BE2C (cell line): ENCODE measurements around the gene ZBP1.

Experiments used
- DNase-seq: peaks from one replicate; pipeline ENCODE4 v3.0.0-alpha.2; 2020
- H3K27me3 ChIP-seq: fragments of 250-450 bp; sonication (Bioruptor Pico); 2 replicates; pipeline ENCODE4 v1.5.1; 2020; ENCODE audit warnings: mild to moderate bottlenecking
- H3K36me3 ChIP-seq: fragments of 250-450 bp; sonication (Bioruptor Pico); 2 replicates; pipeline ENCODE4 v1.5.1; 2020; ENCODE audit warnings: mild to moderate bottlenecking
- H3K4me1 ChIP-seq: fragments of 250-450 bp; sonication (Bioruptor Pico); 2 replicates; pipeline ENCODE4 v1.5.1; 2020
- H3K4me3 ChIP-seq: 2 replicates; pipeline ENCODE4 v1.5.1; 2011; ENCODE audit warnings: low read depth, low read length
- H3K9me3 ChIP-seq: fragments of 250-450 bp; sonication (Bioruptor Pico); 2 replicates; pipeline ENCODE4 v1.5.1; 2020
- TF ChIP-seq, protein P1 (sequence below): IDR thresholded peaks from 2 replicates; pipeline ENCODE4 v1.5.1; 2012; ENCODE audit warnings: mild to moderate bottlenecking, low read depth, low read length

The ZBP1 gene

GRCh38 chr20:57617079-57617795 lies 3.0 kb downstream of the ZBP1 start:
- DNase-seq: no peak
- H3K27me3 ChIP-seq: no peaks in the 10 kb centered on the region
- H3K9me3 ChIP-seq: no peaks in the 10 kb centered on the region
- H3K4me1 ChIP-seq: no peaks in the 10 kb centered on the region
- no peaks in the 10 kb centered on the region for H3K36me3 ChIP-seq
- TF ChIP-seq, protein P1, sequence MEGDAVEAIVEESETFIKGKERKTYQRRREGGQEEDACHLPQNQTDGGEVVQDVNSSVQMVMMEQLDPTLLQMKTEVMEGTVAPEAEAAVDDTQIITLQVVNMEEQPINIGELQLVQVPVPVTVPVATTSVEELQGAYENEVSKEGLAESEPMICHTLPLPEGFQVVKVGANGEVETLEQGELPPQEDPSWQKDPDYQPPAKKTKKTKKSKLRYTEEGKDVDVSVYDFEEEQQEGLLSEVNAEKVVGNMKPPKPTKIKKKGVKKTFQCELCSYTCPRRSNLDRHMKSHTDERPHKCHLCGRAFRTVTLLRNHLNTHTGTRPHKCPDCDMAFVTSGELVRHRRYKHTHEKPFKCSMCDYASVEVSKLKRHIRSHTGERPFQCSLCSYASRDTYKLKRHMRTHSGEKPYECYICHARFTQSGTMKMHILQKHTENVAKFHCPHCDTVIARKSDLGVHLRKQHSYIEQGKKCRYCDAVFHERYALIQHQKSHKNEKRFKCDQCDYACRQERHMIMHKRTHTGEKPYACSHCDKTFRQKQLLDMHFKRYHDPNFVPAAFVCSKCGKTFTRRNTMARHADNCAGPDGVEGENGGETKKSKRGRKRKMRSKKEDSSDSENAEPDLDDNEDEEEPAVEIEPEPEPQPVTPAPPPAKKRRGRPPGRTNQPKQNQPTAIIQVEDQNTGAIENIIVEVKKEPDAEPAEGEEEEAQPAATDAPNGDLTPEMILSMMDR: no peak
- no peak overlapping the region for H3K4me3 ChIP-seq

GRCh38 chr20:57616143-57616951 lies 3.9 kb downstream of the ZBP1 start:
- TF ChIP-seq, protein P1: no peak
- no peaks in the 10 kb centered on the region for H3K4me1 ChIP-seq
- no peaks in the 10 kb centered on the region for H3K9me3 ChIP-seq
- DNase-seq: no peak
- no peaks in the 10 kb centered on the region for H3K27me3 ChIP-seq
- H3K4me3 ChIP-seq: no peak overlapping the region
- H3K36me3 ChIP-seq: no peaks in the 10 kb centered on the region

DNA sequence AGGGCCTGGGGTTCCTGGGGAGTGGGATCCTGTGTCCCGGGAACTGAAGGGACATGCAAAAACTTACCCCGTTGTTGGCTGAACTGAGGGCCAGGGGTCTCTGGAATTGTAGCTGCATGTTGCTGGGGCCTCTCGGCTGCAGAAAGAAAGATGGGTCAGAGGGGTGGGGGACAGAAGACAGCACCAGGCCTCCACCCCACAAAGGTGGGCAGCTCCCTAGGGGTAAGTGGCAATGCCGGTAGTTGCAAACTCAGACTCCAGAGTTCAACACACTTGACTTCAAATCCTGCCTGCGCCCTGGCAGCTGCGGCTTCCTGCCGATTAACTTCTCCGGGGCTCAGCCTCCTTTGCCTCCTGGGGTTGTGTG lies 4.8 kb downstream of the ZBP1 start:
- no peak for DNase-seq
- H3K4me3 ChIP-seq: no peak overlapping the region
- H3K27me3 ChIP-seq: no peaks in the 10 kb centered on the region
- no peaks in the 10 kb centered on the region for H3K9me3 ChIP-seq
- no peaks in the 10 kb centered on the region for H3K36me3 ChIP-seq
- TF ChIP-seq, protein P1: no peak
- H3K4me1 ChIP-seq: no peaks in the 10 kb centered on the region

DNA sequence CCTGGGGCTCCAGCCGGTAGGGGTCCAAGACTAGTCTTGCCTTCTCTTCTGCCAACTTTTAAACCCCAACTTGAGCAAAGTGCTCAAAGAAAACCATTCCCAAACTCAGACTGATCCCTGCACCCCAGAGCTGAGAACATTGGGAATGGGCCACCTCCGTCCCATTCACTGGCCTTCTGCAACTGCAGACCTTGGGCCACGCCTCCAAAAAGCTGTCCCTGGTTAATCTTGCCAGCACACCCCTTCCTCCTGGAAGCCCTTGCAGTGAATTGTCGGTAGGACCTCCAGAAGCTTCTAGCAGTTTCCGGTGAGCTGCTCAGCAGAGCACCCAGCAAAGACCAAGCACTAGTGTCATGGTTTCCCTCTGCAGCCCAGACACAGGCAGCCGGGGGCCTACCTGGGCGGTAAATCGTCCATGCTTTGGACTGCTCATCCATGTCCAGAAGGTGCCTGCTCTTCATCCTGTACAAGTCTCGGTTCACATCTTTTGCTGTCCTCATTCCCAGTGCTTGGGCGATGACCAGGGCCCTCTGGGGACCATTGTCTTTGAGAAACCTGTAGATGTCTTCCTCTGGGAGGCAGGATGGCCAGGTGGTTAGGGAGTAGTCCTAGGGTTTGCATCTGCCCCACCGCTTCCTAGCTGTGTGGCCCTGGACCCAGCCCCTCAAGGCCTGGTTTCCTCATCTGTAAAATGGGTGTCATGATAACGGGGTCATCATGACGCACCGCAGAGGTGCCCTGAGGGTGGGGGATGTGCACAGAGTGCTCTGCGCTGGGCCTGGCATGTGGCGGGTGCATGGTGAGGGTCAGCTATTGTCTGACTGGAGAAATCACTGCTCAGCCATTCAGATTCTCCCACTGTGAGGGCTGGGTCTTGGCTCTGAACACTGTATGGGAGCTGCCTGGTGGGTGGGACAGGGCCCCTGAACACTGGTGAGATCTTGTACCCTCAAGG lies 5.5 kb downstream of the ZBP1 start:
- no peaks in the 10 kb centered on the region for H3K9me3 ChIP-seq
- no peak overlapping the region for H3K4me3 ChIP-seq
- DNase-seq: no peak
- no peaks in the 10 kb centered on the region for H3K36me3 ChIP-seq
- TF ChIP-seq, protein P1: no peak
- no peaks in the 10 kb centered on the region for H3K4me1 ChIP-seq
- no peaks in the 10 kb centered on the region for H3K27me3 ChIP-seq

DNA sequence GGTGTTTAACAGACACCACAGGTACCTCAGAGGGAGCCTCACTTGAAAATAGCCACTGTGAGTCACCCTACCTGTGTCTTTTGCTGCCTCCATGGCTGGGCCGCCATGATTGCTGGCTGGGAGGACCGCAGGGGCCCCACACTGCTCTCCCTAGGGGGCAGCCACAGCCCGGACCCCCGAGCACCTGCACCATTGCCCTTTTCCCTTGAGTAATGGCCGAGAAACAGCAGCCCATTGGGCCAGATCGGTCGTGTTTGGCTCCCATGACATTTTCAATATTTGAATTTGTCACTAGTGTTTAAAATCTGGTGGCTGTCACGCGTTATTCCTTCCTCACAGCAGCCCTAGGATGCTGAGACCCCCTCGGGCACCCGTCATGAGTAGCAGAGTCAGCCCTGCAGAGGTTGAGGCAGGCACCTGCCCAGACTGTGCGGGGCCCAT lies 6.7 kb downstream of the ZBP1 start:
- Histone ChIP-seq H3K27me3 (peaks cover 3% of the 10 kb centered on the region; the same call in 1 of the 2 replicates), H3K9me3 (no peaks in the 10 kb centered on the region), H3K4me3 (no peak overlapping the region), H3K4me1 (no peaks in the 10 kb centered on the region), H3K36me3 (no peaks in the 10 kb centered on the region)
- TF ChIP-seq, protein P1: no peak
- no peak for DNase-seq
